WTC11 (cell line): ENCODE data around the gene CD300A. TPM values are rescaled to one million over a fixed set of nuclear protein-coding genes. Genes with fewer than 3 reads are reported as not detected.
"Not testable (repeated sequence)": the region's sequence is repeated elsewhere in the genome, so short reads cannot be mapped to it uniquely, and the experiment has no call there.

Source experiments
- ATAC-seq: fragments of 200-7000 bp; cut with Tn5 transposase; 2 replicates; pipeline ENCODE4 v1.10.0; 2021; ENCODE audit warnings: mild to moderate bottlenecking, moderate library complexity
- CTCF ChIA-PET: fragments of 300-600 bp; sonication (Branson Sonifier 250); formaldehyde crosslinking; loops from one replicate; lab custom pipeline; 2021; ENCODE audit warnings: antibody characterized with exemption; lab: Charles Lee
- POLR2A ChIA-PET: fragments of 350-600 bp; sonication (Branson Sonifier 250); formaldehyde crosslinking; loops from one replicate; lab custom pipeline; 2021; ENCODE audit warnings: antibody characterized with exemption; lab: Charles Lee
- DNase-seq: peaks from one replicate; pipeline ENCODE4 v3.0.0; 2021; ENCODE audit warnings: low spot score
- H3K27ac Mint-ChIP-seq: 2 replicates; pipeline ENCODE4 v1.8.0; 2021; ENCODE audit warnings: mixed read lengths
- H3K27me3 Mint-ChIP-seq: 2 replicates; pipeline ENCODE4 v1.8.0; 2021; ENCODE audit warnings: low read depth, mild to moderate bottlenecking, moderate library complexity, mixed read lengths
- H3K36me3 Mint-ChIP-seq: 2 replicates; pipeline ENCODE4 v1.8.0; 2021; ENCODE audit warnings: mixed read lengths
- H3K4me1 Mint-ChIP-seq: 2 replicates; pipeline ENCODE4 v1.8.0; 2022; ENCODE audit warnings: mixed read lengths
- H3K4me3 Mint-ChIP-seq: 2 replicates; pipeline ENCODE4 v1.8.0; 2021; ENCODE audit warnings: mild to moderate bottlenecking, moderate library complexity, mixed read lengths
- H3K9me3 Mint-ChIP-seq: 2 replicates; pipeline ENCODE4 v1.8.0; 2021; ENCODE audit warnings: mixed read lengths
- FOXK1 ChIP-seq: sonication (generic); formaldehyde crosslinking; IDR thresholded peaks from 2 replicates; pipeline ENCODE4 v1.8.0; 2022; ENCODE audit warnings: mild to moderate bottlenecking, moderate library complexity, missing genetic modification reagents
- HMGA2 ChIP-seq: fragments of 250-450 bp; sonication (Bioruptor Pico); IDR thresholded peaks from 2 replicates; pipeline ENCODE4 v1.4.0; 2021; ENCODE audit warnings: mild to moderate bottlenecking, moderate library complexity
- KAT7 ChIP-seq: sonication (generic); formaldehyde crosslinking; IDR thresholded peaks from 2 replicates; pipeline ENCODE4 v1.8.1; 2023; ENCODE audit warnings: missing genetic modification reagents, mild to moderate bottlenecking, borderline replicate concordance
- MAX ChIP-seq: sonication (generic); formaldehyde crosslinking; IDR thresholded peaks from 2 replicates; pipeline ENCODE4 v1.8.0; 2022; ENCODE audit warnings: mild to moderate bottlenecking, missing genetic modification reagents
- NFYB ChIP-seq: sonication (generic); formaldehyde crosslinking; conservative IDR thresholded peaks from 2 replicates; pipeline ENCODE4 v1.8.0; 2022; ENCODE audit warnings: low read depth, missing genetic modification reagents
- PREB ChIP-seq: sonication (generic); formaldehyde crosslinking; IDR thresholded peaks from 2 replicates; pipeline ENCODE4 v1.8.1; 2022; ENCODE audit warnings: mild to moderate bottlenecking, missing genetic modification reagents, moderate library complexity, borderline replicate concordance
- RELA ChIP-seq: sonication (generic); formaldehyde crosslinking; IDR thresholded peaks from 2 replicates; pipeline ENCODE4 v1.8.1; 2022; ENCODE audit warnings: missing genetic modification reagents, mild to moderate bottlenecking, borderline replicate concordance
- RORB ChIP-seq: fragments of 250-450 bp; sonication (Bioruptor Pico); IDR thresholded peaks from 2 replicates; pipeline ENCODE4 v1.9.0; 2021; ENCODE audit warnings: mild to moderate bottlenecking
- SMAD4 ChIP-seq: sonication (generic); formaldehyde crosslinking; IDR thresholded peaks from 2 replicates; pipeline ENCODE4 v1.8.0; 2022; ENCODE audit warnings: mild to moderate bottlenecking, missing genetic modification reagents
- ZMAT4 ChIP-seq: fragments of 250-450 bp; sonication (Bioruptor Pico); IDR thresholded peaks from 2 replicates; pipeline ENCODE4 v1.9.0; 2021; ENCODE audit warnings: mild to moderate bottlenecking
- ZNF138 ChIP-seq: sonication (generic); formaldehyde crosslinking; conservative IDR thresholded peaks from 2 replicates; pipeline ENCODE4 v1.8.1; 2022; ENCODE audit warnings: mild to moderate bottlenecking, moderate library complexity, missing genetic modification reagents
- ZNF317 ChIP-seq: sonication (generic); formaldehyde crosslinking; IDR thresholded peaks from 2 replicates; pipeline ENCODE4 v1.8.1; 2023; ENCODE audit warnings: low read depth, mild to moderate bottlenecking, moderate library complexity, missing genetic modification reagents, borderline replicate concordance
- ZNF423 ChIP-seq: fragments of 250-450 bp; sonication (Bioruptor Pico); IDR thresholded peaks from 2 replicates; pipeline ENCODE4 v2.1.2; 2022; ENCODE audit warnings: mild to moderate bottlenecking, moderate library complexity
- ZNF425 ChIP-seq: fragments of 250-450 bp; sonication (Bioruptor Pico); conservative IDR thresholded peaks from 2 replicates; pipeline ENCODE4 v1.9.0; 2021; ENCODE audit warnings: mild to moderate bottlenecking
- total RNA-seq: library from RNA; stranded (reverse); gene quantifications from 3 replicates; pipeline ENCODE4 v1.2.3, GENCODE V29; 2021

CD300A gene
- total RNA-seq, 1 experiment from 2014 or later: 1.1 TPM

- TF ChIP-seq PREB (no peak), KAT7 (no peak), ZNF425 (no peak), ZMAT4 (CRISPR knock-in tag) (no peak), ZNF423 (CRISPR knock-in tag) (no peak)
Measured at GRCh38 chr17:74485841-74486240, 19.4 kb downstream of the CD300A start (continued).

GRCh38 chr17:74488276-74488675, 21.8 kb downstream of the CD300A start:
- H3K27ac Mint-ChIP-seq, ATAC-seq, H3K4me3 Mint-ChIP-seq, H3K4me1 Mint-ChIP-seq, POLR2A ChIA-PET, DNase-seq, H3K36me3 Mint-ChIP-seq: not testable (repeated sequence)
- Mint-ChIP-seq H3K9me3 (peaks cover 26% of the 10 kb centered on the region), H3K27me3 (peaks cover 13% of the 10 kb centered on the region)
- CTCF ChIA-PET: interaction anchor here (0.7 to 1.7 kb wide), 2 partner anchors 120 to 127 kb away, joined by 3 to 4 read pairs; partner anchors contain the start of gene BTBD17

- ATAC-seq: no peak
- Mint-ChIP-seq H3K36me3 (peaks cover 9% of the 10 kb centered on the region), H3K4me1 (peaks cover 3% of the 10 kb centered on the region; the same call in 1 of the 2 replicates)
- DNase-seq: no peak
- TF ChIP-seq NFYB (CRISPR knock-in tag): no peak
- TF ChIP-seq HMGA2 (CRISPR knock-in tag): no peak
- TF ChIP-seq ZNF425: no peak
- TF ChIP-seq FOXK1 (CRISPR knock-in tag): no peak
- TF ChIP-seq ZMAT4 (CRISPR knock-in tag): no peak
- TF ChIP-seq ZNF138 (CRISPR knock-in tag): no peak
- TF ChIP-seq ZNF317 (CRISPR knock-in tag): no peak
- TF ChIP-seq SMAD4 (CRISPR knock-in tag): no peak
- TF ChIP-seq MAX (CRISPR knock-in tag): no peak
- TF ChIP-seq, all 79 proteins: peak for 0
- H3K9me3 Mint-ChIP-seq: peaks cover 26% of the 10 kb centered on the region
- no peak overlapping the region for H3K27ac Mint-ChIP-seq
- no peak overlapping the region for H3K4me3 Mint-ChIP-seq
- ChIA-PET CTCF (interaction anchor here (1.2 to 2.9 kb wide), 3 partner anchors 111 to 129 kb away, joined by 4 to 22 read pairs (median 6); partner anchors contain the start of genes BTBD17 and GPR142), POLR2A (interaction anchor here (0.7 kb wide), 1 partner anchor 92 kb away, joined by 3 read pairs; no protein-coding TSS in a partner anchor)
- H3K27me3 Mint-ChIP-seq: peaks cover 13% of the 10 kb centered on the region
Measured at GRCh38 chr17:74490716-74491115, 24.3 kb downstream of the CD300A start.

- Mint-ChIP-seq H3K27me3 (peaks cover 13% of the 10 kb centered on the region), H3K4me1 (peaks cover 3% of the 10 kb centered on the region; the same call in 1 of the 2 replicates), H3K27ac (no peak overlapping the region), H3K4me3 (no peak overlapping the region), H3K9me3 (peaks cover 26% of the 10 kb centered on the region), H3K36me3 (peaks cover 9% of the 10 kb centered on the region)
- TF ChIP-seq RORB (CRISPR knock-in tag) (no peak), RELA (no peak)
- POLR2A ChIA-PET: no interaction called here
- DNase-seq: no peak
- CTCF ChIA-PET: interaction anchor here (0.7 to 2.9 kb wide), 5 partner anchors 111 to 186 kb away, joined by 3 to 22 read pairs (median 4); partner anchors contain the start of genes BTBD17 and GPR142
- ATAC-seq: no peak
Measured at GRCh38 chr17:74491626-74492025, 25.2 kb downstream of the CD300A start.
